Measurements from ENCODE around the gene HAPSTR1.
"Not testable (repeated sequence)": the region's sequence is repeated elsewhere in the genome, so short reads cannot be mapped to it uniquely, and the experiment has no call there.

HAPSTR1 gene

DNA sequence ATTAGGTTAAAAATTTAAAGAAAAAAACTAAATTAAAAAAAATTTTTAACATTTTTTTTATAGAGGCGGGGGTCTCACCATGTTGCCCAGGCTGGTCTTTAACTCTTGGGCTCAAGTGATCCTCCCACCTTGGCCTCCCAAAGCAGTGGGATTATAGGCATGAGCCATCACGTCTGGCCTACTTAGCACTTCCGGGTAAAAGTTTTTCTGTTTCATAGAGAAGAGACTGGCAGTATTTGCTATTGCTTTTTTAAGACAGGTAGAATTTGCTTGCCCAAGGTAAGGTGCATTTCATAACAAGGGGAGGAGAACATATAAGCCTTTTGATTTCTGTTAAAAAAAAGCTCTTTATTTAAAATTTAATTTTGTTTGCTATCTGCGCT is 12.0 kb upstream of the HAPSTR1 start:
- TF ChIP-seq, protein P1, sequence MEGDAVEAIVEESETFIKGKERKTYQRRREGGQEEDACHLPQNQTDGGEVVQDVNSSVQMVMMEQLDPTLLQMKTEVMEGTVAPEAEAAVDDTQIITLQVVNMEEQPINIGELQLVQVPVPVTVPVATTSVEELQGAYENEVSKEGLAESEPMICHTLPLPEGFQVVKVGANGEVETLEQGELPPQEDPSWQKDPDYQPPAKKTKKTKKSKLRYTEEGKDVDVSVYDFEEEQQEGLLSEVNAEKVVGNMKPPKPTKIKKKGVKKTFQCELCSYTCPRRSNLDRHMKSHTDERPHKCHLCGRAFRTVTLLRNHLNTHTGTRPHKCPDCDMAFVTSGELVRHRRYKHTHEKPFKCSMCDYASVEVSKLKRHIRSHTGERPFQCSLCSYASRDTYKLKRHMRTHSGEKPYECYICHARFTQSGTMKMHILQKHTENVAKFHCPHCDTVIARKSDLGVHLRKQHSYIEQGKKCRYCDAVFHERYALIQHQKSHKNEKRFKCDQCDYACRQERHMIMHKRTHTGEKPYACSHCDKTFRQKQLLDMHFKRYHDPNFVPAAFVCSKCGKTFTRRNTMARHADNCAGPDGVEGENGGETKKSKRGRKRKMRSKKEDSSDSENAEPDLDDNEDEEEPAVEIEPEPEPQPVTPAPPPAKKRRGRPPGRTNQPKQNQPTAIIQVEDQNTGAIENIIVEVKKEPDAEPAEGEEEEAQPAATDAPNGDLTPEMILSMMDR (IDR thresholded peaks at IDR 0.05; ENCODE audit: insufficient read depth, low read depth, low read length, missing control alignments): no peak
- no peak for DNase-seq (ENCODE audit: low read depth)
- H3K4me3 ChIP-seq (ENCODE audit: low read length): no peak overlapping the region

DNA sequence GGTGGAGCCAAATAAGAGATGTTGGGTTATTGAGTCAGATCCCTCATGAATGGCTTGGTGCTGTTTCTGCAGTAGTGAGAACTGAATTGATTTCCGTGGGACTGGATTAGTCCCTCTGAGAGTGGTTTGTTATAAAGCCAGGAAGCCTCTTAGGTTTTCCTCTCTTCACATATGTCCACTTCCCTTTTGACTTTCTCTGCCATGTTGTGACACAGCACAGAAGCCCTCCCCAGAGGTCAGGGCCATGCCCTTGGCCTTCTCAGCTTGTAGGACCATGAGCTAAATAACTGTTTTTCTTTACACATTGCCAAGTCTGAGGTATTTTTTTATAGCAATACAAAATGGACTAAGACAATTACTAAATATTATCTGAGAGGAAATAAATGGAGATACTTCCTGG is 10.3 kb upstream of the HAPSTR1 start:
- DNase-seq (ENCODE audit: low read depth): no peak
- H3K4me3 ChIP-seq (ENCODE audit: low read length): no peak overlapping the region
- TF ChIP-seq, protein P1 (IDR thresholded peaks at IDR 0.05; ENCODE audit: insufficient read depth, low read depth, low read length, missing control alignments): no peak

DNA sequence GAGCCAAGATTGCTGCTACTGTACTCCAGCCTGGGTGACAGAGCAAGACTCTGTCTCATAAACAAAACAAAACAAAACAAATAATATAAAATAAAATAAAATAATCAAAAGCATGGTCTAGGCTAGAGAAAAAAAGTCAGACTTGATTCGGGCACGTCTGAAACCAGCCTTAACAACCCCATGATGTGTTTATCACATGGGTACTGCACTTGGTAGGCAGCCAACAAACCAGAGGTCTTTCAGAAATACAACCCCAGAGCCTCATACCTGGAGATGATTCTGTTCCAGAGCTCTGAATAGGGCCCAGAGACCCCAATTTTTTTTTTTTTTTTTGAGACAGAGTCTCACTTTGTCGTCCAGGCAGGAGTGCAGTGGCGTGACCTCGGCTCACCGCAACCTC is 9.6 kb upstream of the HAPSTR1 start:
- no peak for DNase-seq (ENCODE audit: low read depth)
- TF ChIP-seq, protein P1 (IDR thresholded peaks at IDR 0.05; ENCODE audit: insufficient read depth, low read depth, low read length, missing control alignments): no peak
- H3K4me3 ChIP-seq (ENCODE audit: low read length): no peak overlapping the region

DNA sequence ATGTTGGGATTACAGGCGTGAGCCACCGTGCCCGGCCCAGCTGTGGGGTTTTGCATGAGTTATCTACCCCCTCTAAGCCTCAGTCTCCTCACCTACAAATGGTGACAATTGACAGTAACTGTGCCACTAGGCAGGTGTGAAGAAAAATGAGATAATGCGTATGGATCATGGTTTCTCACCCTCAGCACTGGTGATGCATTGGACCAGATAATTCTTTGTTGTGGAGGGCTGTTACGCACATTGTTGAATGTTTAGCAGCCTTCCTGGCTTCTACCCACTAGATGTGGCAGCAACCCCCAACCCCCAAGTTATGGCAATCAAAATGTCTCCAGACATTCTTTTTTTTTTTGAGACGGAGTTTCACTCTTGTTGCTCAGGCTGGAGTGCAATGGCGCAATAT is 9.0 kb upstream of the HAPSTR1 start:
- H3K4me3 ChIP-seq (ENCODE audit: low read length): no peak overlapping the region
- no peak for DNase-seq (ENCODE audit: low read depth)
- TF ChIP-seq, protein P1 (IDR thresholded peaks at IDR 0.05; ENCODE audit: insufficient read depth, low read depth, low read length, missing control alignments): no peak

DNA sequence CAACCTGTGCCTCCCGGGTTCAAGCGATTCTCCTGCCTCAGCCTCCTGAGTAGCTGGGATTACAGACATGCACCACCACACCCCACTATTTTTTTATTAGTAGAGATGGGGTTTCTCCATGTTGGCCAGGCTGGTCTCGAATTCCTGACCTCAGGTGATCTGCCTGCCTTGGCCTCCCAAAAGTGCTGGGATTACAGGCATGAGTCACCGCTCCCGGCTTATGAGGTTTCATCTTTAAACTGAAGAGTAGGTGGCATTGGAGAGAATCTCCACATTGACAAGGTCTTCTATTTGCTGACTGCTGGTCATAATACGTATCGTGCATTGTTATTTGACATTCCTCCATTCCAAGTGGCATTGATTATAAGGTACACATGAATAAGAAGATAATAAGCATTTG is 3.7 kb upstream of the HAPSTR1 start:
- DNase-seq (ENCODE audit: low read depth); H3K4me3 ChIP-seq (ENCODE audit: low read length): not testable (repeated sequence)

DNA sequence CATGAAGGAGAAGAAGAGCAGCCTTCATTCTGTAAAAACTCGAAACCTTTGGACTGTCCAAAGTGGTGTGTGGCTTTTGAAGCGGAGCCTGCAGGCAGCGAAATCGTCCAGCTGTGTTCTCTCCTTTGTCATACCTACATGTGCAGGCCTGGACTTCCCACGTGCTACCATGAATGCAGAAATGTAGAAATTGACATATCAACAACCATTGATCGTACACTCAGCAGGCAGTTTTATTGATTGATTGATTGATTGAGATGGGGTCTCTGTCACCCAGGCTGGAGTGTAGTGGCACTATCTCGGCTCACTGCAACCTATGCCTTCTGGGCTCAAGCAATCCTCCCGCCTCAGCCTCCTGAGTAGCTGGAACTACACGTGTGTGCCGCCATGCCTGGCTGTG is 2.6 kb upstream of the HAPSTR1 start:
- no peak overlapping the region for H3K4me3 ChIP-seq (ENCODE audit: low read length)
- TF ChIP-seq, protein P1 (IDR thresholded peaks at IDR 0.05; ENCODE audit: insufficient read depth, low read depth, low read length, missing control alignments): no peak
- DNase-seq (ENCODE audit: low read depth): no peak

DNA sequence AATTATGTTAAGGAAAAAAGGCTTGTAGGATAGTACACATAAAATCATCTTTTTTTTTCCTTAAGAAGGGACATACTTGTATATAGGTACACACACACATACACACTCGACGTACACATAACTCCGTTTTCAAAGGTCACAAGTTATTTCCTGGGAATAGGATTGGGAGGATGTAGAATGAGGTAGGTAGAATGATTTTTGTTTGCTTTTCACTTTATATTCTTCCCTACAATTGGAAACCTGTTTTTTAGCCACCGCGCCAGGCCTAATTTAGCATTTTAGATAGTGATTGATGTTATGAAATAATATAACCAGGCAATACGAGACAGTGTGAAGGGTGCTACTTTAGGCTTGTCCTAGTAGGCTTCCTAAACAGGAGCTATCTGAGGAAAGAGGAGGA is 1.8 kb upstream of the HAPSTR1 start:
- no peak for DNase-seq (ENCODE audit: low read depth)
- TF ChIP-seq, protein P1 (IDR thresholded peaks at IDR 0.05; ENCODE audit: insufficient read depth, low read depth, low read length, missing control alignments): no peak
- H3K4me3 ChIP-seq (ENCODE audit: low read length): no peak overlapping the region
